Measurements from ENCODE around the gene ODC1.

Gene ODC1

DNA sequence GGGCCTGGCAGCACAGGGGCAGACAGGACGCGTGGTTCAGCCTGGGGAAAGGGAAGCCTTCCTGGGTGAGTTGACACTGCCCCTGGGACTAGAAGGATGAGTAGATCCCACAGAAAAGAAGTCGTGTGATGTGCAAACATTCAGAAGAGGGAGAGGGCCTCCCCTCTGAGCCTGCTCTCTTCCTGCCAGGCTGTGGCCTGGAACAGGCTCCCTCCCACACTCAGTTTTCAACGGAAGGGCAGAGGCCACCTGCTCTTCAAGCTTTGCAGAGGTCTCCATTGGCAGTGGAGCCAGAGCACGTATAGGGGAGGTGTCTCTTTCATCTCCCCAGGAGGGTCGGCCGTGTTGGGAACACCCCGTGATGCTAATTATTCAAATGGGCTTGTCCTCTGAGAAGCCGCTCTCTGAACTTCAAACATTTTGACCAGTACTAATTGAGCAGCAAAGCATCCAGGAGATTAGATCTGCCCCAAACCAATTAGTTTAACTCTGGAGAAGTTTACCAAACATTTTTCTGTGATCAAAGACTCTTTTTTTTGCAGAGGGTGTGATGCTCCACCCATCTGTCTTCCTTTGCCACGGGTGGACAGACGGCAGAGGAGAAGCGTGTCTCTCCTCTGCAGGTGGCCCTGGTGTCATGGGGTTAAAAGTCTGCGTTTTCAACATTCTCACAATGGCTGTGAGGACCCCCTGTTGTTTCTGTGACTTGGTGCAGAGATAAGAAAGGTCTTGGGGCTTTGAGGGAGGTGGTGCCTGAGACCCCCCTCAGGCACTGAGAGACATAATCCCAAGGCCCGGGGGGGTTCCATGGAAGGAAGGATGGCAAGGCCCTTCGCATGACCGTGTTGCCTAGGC, 29.5 kb upstream of the ODC1 start:
- no peak overlapping the region for H3K27ac ChIP-seq (ENCODE audit: low read depth, low read length)
- H3K4me1 ChIP-seq (ENCODE audit: insufficient read depth, low read length) = no peaks in the 10 kb centered on the region
- H3K4me3 ChIP-seq (ENCODE audit: low read depth in 1 of 2, low read length in 2 of 2) = no peak overlapping the region
- H3K9me3 ChIP-seq (ENCODE audit: low read length) = no peaks in the 10 kb centered on the region
- H3K9ac ChIP-seq (ENCODE audit: low read length) = no peak overlapping the region
- H3K27me3 ChIP-seq (ENCODE audit: control insufficient read depth in 1 of 2, insufficient read depth in 2 of 2, low read length in 2 of 2) = no peaks in the 10 kb centered on the region
- H3K36me3 ChIP-seq (ENCODE audit: insufficient read depth, low read length) = no peaks in the 10 kb centered on the region

DNA sequence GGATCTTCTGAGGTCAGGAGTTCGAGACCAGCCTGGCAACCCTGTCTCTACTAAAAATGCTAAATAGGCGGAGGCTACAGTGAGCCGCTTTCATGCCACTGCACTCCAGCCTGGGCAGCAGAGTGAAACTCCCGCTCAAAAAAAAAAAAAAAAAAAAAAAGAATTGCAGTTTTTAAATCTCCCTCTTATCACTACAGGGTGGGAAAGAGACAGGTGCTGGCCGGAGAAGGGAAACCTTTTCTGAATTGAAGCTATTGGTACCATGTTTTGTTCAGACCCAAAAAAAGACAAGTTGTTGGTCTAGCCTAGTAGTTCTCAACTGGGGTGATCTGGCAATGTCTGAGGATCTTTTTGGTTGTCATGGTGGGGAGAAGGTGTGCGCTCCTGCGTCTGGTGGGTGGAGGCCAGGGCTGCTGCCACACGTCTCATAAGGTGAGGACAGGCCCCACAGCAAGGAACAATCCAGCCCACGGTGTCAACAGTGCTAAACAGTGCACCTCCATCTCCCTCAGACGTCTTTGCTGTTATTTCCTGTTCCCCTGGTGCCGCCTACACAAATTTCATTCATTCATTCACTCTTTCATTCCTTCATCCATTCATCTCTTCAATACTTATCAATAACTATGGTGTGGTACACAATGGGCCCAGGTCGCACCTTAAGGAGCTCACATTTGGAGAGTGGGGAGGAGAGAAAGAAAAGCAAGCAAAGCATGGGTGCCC, 28.8 kb upstream of the ODC1 start:
- Histone ChIP-seq H3K4me3 (ENCODE audit: low read depth in 1 of 2, low read length in 2 of 2) (no peak overlapping the region), H3K27me3 (ENCODE audit: control insufficient read depth in 1 of 2, insufficient read depth in 2 of 2, low read length in 2 of 2) (no peaks in the 10 kb centered on the region), H3K9ac (ENCODE audit: low read length) (no peak overlapping the region), H3K9me3 (ENCODE audit: low read length) (no peaks in the 10 kb centered on the region), H3K4me1 (ENCODE audit: insufficient read depth, low read length) (no peaks in the 10 kb centered on the region), H3K27ac (ENCODE audit: low read depth, low read length) (no peak overlapping the region), H3K36me3 (ENCODE audit: insufficient read depth, low read length) (no peaks in the 10 kb centered on the region)

DNA sequence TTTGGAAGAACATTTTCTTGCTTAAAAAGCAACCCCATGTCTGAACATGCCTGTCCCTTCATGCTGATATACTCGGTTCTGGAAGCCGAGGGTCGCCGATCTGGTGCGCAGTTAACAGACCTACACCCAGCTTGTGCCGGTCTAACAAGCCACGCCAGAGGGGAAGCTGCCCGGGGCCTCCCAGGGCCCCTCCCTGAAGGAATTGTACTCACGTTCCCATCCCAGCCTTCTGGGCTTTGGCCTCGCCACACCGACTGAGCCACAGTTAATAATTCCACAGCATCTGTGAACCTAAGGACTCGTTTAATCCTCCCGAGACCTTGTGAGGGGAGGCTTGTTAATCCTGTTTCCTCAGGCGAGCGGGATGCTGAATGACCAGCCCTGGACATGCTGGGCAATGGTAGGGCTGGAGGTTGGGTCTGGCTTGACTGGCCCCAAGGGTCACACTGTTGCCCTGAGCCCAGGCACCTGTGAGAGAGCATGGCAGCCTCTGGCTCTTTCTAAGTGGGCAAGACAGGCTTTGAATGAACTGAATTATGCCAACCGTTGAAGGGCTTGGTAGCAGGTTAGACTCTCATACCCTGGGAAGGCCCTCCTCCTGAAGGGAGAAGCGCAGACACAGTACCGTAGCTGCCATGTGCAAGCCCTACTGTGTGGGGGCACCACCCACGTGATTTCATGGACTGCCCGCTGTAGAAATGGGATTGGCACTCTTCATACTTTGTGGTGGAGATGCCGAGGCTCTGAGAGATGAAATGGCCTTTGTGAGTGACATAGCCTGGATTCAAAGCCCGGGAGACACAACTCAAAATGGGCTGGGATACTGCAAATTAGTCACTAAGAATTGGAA, 27.9 kb upstream of the ODC1 start:
- Histone ChIP-seq H3K27ac (ENCODE audit: low read depth, low read length) (no peak overlapping the region), H3K36me3 (ENCODE audit: insufficient read depth, low read length) (no peaks in the 10 kb centered on the region), H3K4me1 (ENCODE audit: insufficient read depth, low read length) (no peaks in the 10 kb centered on the region), H3K4me3 (ENCODE audit: low read depth in 1 of 2, low read length in 2 of 2) (no peak overlapping the region), H3K9ac (ENCODE audit: low read length) (no peak overlapping the region), H3K27me3 (ENCODE audit: control insufficient read depth in 1 of 2, insufficient read depth in 2 of 2, low read length in 2 of 2) (no peaks in the 10 kb centered on the region), H3K9me3 (ENCODE audit: low read length) (no peaks in the 10 kb centered on the region)

DNA sequence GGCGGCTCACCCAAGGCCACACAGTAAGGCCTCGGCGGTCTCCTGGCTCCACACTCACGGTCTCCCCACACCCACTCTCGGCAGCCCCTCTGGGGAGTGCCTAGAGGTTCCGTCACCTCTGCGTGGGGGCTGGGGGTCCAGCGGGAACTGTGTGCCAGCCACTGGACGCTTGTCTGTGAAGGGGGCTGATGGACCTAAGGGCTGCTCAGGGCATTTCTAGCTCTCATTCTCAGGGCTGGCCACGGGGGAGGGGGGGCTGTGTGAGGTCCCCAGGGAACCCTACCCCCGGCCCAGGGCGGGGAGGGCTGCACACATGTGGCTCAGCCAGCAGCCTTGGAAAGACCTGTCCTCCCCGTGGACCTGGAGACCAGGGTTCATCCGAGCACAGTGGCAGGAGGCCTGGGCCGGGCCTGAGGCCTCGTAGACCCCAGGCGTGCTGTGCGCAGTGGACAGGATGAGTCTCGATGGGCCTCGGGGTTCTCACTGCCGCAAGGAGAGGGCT, 27.1 kb upstream of the ODC1 start:
- no peaks in the 10 kb centered on the region for H3K9me3 ChIP-seq (ENCODE audit: low read length)
- no peaks in the 10 kb centered on the region for H3K4me1 ChIP-seq (ENCODE audit: insufficient read depth, low read length)
- no peak overlapping the region for H3K9ac ChIP-seq (ENCODE audit: low read length)
- H3K4me3 ChIP-seq (ENCODE audit: low read depth in 1 of 2, low read length in 2 of 2) = no peak overlapping the region
- no peaks in the 10 kb centered on the region for H3K36me3 ChIP-seq (ENCODE audit: insufficient read depth, low read length)
- no peaks in the 10 kb centered on the region for H3K27me3 ChIP-seq (ENCODE audit: control insufficient read depth in 1 of 2, insufficient read depth in 2 of 2, low read length in 2 of 2)
- no peak overlapping the region for H3K27ac ChIP-seq (ENCODE audit: low read depth, low read length)

DNA sequence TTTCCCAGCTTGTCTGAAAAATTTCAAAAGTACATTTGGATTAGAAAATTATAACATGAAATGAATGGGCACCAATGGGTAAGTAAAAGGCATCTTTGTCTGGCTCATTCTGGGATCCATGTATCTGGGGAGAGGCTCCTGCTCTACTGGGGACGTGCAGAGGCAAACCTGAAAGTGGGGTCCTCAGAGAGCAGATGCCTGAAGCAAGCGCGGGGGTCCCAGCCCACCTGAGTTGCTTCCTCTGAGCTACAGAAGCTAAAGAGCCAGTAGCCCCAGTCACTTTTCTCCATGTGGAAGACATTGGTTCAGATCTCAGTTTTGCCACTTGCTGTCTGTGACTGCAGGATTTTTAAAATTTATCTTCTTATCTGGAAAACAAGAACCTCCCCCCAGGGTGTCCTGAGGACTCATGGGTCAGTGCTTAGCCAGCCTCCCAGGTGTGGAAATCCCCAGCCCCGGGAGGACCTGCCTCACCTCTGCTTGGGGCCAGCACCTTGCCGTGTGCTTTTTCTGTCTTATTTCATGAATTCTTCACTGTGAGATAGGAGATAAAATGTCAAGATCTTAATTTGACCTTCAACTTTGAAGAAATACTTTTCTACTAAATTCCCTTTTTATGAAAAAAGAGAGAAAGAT, 25.1 kb upstream of the ODC1 start:
- H3K27me3 ChIP-seq (ENCODE audit: control insufficient read depth in 1 of 2, insufficient read depth in 2 of 2, low read length in 2 of 2) = no peaks in the 10 kb centered on the region
- H3K36me3 ChIP-seq (ENCODE audit: insufficient read depth, low read length) = no peaks in the 10 kb centered on the region
- H3K9me3 ChIP-seq (ENCODE audit: low read length) = no peaks in the 10 kb centered on the region
- H3K4me3 ChIP-seq (ENCODE audit: low read depth in 1 of 2, low read length in 2 of 2) = no peak overlapping the region
- no peak overlapping the region for H3K27ac ChIP-seq (ENCODE audit: low read depth, low read length)
- no peak overlapping the region for H3K9ac ChIP-seq (ENCODE audit: low read length)
- H3K4me1 ChIP-seq (ENCODE audit: insufficient read depth, low read length) = no peaks in the 10 kb centered on the region

DNA sequence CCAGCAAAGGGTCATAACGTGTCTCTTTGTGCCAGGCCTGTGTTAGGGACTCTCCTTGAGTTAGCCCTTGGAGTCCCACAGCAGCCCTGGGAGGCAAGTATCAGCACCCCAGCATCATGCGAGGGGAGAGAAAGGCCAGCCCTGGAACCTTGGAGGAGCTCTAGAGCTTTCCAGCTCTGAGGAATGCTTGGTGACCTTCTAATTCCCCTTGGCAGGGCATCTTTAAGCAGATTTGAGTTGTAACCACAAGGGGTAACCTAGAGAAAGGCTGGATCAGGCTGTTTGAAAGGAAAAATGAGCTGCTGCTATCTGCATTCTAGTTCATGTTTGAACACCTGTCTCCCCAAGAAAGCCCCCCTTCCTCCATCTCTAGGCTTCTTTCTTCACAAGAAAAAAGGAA, 23.8 kb upstream of the ODC1 start:
- no peaks in the 10 kb centered on the region for H3K9me3 ChIP-seq (ENCODE audit: low read length)
- no peaks in the 10 kb centered on the region for H3K4me1 ChIP-seq (ENCODE audit: insufficient read depth, low read length)
- H3K27ac ChIP-seq (ENCODE audit: low read depth, low read length) = no peak overlapping the region
- H3K9ac ChIP-seq (ENCODE audit: low read length) = no peak overlapping the region
- no peak overlapping the region for H3K4me3 ChIP-seq (ENCODE audit: low read depth in 1 of 2, low read length in 2 of 2)
- H3K27me3 ChIP-seq (ENCODE audit: control insufficient read depth in 1 of 2, insufficient read depth in 2 of 2, low read length in 2 of 2) = no peaks in the 10 kb centered on the region
- H3K36me3 ChIP-seq (ENCODE audit: insufficient read depth, low read length) = no peaks in the 10 kb centered on the region

DNA sequence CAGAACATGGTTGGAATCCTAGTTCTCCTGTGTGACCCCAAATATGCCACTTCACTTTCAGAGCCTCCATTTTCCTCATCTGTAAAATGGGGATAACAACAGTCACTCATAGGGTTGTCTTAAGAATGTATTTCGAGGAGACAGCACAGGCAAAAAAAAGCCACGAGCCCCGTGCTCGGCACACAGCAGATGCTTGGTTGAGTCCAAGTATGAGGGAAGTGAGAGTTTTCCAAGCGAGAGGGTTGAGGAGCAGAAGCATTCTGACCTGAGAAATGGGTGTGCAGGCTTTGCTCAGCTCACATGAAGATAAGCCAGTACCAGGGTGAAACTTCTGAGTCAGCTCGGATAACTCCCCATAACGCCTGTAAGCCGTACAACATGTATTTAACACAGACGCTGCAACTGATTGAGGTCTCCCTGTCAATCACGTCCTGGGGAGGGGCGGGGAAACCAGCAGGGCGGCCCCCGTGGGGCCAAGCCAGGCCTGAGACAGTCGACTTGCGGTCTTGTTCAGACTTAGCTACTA, 23.0 kb upstream of the ODC1 start:
- Histone ChIP-seq H3K36me3 (ENCODE audit: insufficient read depth, low read length) (no peaks in the 10 kb centered on the region), H3K4me3 (ENCODE audit: low read depth in 1 of 2, low read length in 2 of 2) (no peak overlapping the region), H3K9ac (ENCODE audit: low read length) (no peak overlapping the region), H3K9me3 (ENCODE audit: low read length) (no peaks in the 10 kb centered on the region), H3K27me3 (ENCODE audit: control insufficient read depth in 1 of 2, insufficient read depth in 2 of 2, low read length in 2 of 2) (no peaks in the 10 kb centered on the region), H3K27ac (ENCODE audit: low read depth, low read length) (no peak overlapping the region), H3K4me1 (ENCODE audit: insufficient read depth, low read length) (no peaks in the 10 kb centered on the region)

DNA sequence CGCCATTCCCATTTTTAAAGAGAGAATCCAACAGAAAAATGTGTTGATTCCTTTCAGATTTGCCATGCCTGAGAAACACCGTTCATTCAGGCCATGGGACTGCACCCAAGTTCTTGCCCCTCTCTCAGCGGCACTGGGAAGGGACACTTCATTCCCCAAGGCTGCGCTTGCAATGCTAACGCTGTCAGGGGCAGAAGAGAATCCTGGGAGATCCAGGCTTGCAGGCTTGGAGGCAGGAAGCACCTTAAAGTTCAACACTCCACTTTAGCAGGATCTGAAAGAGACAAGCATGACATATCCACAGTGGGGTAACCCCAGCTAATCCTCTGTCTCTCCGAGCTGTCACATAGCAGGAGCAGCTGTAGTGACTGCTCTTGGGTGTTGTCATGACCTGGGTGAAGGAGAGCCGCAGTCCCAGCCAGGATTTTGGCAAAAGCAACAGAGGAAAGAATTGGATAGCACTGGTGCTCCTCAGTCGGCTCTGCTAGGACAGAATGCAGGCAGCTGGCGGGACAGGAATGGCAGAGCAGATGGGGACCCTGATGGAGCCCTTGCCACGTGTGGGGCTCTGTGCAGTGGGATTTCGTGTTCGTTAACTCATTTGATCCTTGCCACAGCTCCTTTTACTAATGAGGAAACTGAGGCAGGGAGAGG, 22.0 kb upstream of the ODC1 start:
- H3K27ac ChIP-seq (ENCODE audit: low read depth, low read length) = no peak overlapping the region
- no peaks in the 10 kb centered on the region for H3K36me3 ChIP-seq (ENCODE audit: insufficient read depth, low read length)
- no peaks in the 10 kb centered on the region for H3K27me3 ChIP-seq (ENCODE audit: control insufficient read depth in 1 of 2, insufficient read depth in 2 of 2, low read length in 2 of 2)
- no peak overlapping the region for H3K9ac ChIP-seq (ENCODE audit: low read length)
- H3K4me3 ChIP-seq (ENCODE audit: low read depth in 1 of 2, low read length in 2 of 2) = no peak overlapping the region
- no peaks in the 10 kb centered on the region for H3K4me1 ChIP-seq (ENCODE audit: insufficient read depth, low read length)
- H3K9me3 ChIP-seq (ENCODE audit: low read length) = no peaks in the 10 kb centered on the region

DNA sequence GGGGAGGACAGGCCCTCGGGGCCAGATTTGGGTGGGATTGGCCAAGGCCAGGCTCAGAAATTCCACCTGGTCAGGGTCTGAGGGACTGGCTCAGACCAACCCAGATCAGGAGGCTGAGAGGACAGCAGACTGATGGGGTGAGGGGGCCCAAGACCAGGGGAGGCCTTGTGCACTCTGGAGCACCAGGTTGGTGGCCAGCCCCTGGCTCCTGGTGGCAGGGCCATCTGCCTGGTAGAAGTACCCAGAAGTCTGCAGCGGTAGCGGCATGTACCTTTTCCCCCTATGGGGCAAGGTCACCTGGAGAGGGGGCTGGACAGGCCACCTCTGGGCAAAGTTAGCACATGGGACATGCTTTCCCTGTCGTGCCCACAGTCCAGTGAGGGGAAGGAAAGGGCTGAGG, 21.2 kb upstream of the ODC1 start:
- no peaks in the 10 kb centered on the region for H3K9me3 ChIP-seq (ENCODE audit: low read length)
- H3K27me3 ChIP-seq (ENCODE audit: control insufficient read depth in 1 of 2, insufficient read depth in 2 of 2, low read length in 2 of 2) = no peaks in the 10 kb centered on the region
- no peaks in the 10 kb centered on the region for H3K4me1 ChIP-seq (ENCODE audit: insufficient read depth, low read length)
- no peak overlapping the region for H3K9ac ChIP-seq (ENCODE audit: low read length)
- H3K27ac ChIP-seq (ENCODE audit: low read depth, low read length) = no peak overlapping the region
- no peak overlapping the region for H3K4me3 ChIP-seq (ENCODE audit: low read depth in 1 of 2, low read length in 2 of 2)
- H3K36me3 ChIP-seq (ENCODE audit: insufficient read depth, low read length) = no peaks in the 10 kb centered on the region

DNA sequence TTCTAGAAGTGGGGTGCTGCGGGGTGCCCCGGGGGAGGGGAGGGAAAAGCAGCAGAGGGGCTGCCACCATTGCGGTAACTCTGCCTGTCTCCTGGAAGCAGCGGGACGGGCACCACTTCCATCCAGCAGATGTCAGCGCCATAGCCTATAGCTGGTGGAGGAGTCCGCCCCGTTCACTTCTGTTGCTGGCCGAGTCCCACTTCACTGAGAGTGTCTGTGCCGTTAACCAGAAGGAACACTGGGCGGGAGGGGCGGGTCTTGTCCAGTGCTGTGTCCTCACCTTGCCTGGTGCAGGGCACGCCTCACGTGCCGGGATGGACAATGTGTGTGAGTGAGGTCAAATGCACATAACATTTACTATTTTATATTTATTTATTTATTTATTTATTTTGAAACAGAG, 19.3 kb upstream of the ODC1 start:
- Histone ChIP-seq H3K9me3 (ENCODE audit: low read length) (no peaks in the 10 kb centered on the region), H3K36me3 (ENCODE audit: insufficient read depth, low read length) (no peaks in the 10 kb centered on the region), H3K9ac (ENCODE audit: low read length) (no peak overlapping the region), H3K4me1 (ENCODE audit: insufficient read depth, low read length) (no peaks in the 10 kb centered on the region), H3K27ac (ENCODE audit: low read depth, low read length) (no peak overlapping the region), H3K4me3 (ENCODE audit: low read depth in 1 of 2, low read length in 2 of 2) (no peak overlapping the region), H3K27me3 (ENCODE audit: control insufficient read depth in 1 of 2, insufficient read depth in 2 of 2, low read length in 2 of 2) (no peaks in the 10 kb centered on the region)
